Activated CD4-positive, alpha-beta T cell treated with anti-CD3 and anti-CD28 coated beads for 1 hour (primary cell): ENCODE data around the gene AMPD2.

Experiments used
- DNase-seq: peaks from one replicate; pipeline ENCODE4 v3.0.0-alpha.2; 2020

Gene AMPD2

DNA sequence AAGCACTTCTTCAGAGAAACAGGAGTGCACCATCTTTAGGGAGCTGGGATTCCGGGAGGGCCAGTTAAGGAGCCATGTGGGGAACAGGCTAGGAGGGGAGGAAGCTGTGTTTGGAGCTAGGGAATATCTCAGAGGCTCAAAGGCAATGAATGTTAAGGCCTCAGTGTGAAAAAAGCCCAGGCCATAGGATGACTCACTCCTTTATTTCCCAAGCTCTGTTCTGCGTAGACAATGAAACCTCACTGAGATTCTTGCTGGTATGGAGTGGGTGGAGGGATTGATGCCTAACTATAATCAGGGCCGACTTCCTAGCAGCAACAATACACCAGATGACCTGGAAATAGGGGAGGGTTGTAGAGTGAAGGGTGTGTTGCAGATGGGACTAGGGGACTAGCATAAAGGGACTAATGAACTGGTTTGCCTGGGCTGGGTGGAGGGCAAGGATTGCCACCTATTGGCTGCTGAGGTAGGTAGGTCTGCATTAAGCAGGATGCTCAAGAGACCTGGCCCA lies 2.3 kb upstream of the AMPD2 start:
- DNase-seq: no peak

DNA sequence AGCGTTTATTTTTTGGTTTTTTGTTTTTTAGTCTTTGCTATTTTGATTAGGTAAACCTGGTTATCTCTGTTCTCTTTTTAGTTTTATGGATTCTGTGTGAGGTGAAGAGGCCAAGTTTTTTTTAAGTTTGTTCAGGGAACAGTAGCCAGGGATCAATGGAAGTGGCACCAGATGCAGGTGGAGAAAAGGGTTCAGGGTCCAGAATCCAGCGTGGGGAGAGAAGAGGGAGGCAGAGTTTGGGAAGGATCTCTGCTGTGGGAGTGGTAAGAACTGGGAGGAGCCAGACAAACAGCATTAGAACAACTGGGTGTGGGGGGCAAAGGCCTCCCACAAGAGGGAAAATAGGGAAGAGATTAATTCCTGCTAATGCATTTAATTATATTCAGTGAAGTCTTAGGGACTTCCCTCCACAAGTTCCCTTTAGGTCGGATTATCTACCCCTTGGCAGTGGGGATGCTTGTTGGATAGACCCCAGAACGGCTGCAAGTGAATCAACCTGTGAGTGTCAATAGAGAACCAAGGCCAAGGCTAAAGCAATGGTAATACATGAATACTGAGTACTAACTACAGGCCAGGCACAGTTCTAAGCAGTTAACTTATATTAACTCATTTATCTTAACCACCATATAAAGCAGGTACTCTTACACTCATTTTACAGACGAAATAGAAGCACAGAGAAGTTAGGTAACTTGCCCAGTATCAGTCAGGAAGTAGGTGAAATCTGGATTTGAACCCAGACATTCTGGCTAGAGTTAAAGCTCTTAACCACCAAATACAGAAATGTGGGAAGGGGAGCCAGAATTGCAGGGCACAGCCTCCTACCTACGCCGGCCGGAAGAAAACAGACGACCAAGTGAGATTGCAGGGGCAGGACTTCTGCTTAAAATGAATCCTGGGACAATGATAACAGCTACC lies 719 bp upstream of the AMPD2 start:
- DNase-seq: no peak

DNA sequence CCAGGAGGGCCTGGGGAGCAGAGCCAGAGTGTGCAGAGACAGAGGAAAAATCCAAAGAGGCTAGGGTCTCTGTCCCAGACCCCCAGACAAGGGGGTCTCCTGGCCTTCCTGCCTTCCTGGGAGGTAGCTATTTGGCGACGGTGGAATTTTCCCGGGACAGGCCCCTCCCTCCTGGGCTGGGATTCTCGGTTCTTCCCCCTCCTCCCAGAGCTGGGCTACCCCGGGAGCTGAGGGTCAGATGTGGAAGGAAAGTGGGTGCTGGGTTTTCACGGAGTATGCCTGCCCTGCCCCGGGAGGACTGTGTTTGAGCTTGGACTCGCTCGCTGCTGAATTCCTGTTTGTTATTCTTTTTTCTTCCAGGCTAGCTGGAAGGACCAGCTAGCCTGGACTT lies 759 bp downstream of the AMPD2 start:
- DNase-seq: no peak

DNA sequence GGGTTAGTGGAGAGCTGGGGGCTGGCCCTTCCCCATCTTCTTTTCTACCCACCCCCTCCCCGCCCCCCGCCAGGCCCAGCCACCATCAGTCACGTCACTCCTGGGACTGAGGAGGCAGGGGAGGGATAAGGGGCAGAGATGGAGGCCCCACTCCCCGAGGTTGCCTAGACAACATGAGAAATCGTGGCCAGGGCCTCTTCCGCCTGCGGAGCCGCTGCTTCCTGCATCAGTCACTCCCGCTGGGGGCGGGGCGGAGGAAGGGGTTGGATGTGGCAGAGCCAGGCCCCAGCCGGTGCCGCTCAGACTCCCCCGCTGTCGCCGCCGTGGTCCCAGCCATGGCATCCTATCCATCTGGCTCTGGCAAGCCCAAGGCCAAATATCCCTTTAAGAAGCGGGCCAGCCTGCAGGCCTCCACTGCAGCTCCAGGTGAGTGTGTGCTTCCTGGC lies 1.2 kb downstream of the AMPD2 start:
- DNase-seq: peak; percentile 91

GRCh38 chr1:109621379-109622136 lies 1.9 kb downstream of the AMPD2 start:
- no peak for DNase-seq

DNA sequence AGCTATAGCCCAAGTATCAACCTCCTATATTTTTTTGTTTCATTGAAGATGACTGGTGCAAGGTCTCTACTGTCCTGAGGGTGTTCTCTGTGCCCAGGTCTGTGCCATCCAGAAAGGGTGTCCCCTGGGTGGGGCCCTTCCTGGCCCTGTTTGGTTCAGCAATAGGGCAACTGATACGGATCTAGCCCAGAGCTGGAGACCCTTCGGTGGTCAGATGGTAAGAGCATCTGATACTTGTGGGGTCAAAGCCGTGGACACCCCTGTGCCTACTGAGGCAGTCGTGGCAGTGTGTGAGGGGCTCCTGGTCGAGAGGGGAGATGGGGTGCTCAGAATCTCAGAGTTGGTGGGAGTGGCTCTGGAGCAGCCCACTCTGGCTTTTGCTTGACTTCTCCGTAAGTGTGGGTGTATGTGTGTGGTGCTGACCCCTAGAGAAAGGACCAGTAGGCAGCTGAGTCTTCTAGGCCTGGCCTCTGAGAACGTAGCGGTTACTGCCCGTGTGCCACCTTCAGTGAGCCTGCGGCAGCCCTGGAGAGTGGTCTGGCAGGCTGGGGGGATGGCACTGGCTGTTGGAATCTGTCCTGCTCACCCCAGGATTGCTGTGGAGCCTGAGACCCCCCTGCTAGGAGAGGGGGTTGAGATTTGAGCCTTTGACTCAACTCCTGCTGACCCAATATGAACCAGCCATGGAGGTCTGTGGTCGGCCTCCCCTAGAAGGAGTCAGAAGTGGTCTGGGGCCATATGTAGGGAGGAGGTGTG lies 2.7 kb downstream of the AMPD2 start:
- DNase-seq: no peak

GRCh38 chr1:109622895-109623294 lies 3.3 kb downstream of the AMPD2 start:
- no peak for DNase-seq

DNA sequence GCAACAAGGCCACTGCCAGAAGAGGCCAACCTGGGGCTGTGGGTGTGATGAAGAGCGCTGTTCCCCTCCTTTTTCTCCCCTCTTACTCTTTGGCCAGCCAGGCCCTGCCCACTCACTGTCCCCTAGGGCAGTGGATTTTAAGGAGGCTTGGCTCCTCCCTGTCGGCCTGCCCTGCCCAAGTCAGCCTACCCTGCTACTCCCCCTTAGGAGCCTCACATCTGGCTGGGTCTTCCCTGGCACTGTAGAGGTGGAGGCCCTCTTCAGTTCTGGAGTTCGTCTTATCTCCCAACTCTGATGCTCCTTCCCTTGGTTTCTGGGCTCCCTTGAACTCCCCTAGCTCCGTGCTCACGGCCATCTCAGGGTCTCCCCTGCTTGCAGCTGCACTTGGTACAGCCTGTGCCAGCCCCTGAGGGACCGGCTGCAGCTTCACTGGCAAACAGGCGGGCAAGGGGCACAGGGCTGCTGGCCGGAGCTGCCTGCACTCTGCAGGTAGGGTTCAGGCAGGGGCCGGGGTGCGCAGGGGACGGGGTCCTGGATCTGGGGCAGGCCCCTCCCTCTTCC lies 4.0 kb downstream of the AMPD2 start:
- no peak for DNase-seq

DNA sequence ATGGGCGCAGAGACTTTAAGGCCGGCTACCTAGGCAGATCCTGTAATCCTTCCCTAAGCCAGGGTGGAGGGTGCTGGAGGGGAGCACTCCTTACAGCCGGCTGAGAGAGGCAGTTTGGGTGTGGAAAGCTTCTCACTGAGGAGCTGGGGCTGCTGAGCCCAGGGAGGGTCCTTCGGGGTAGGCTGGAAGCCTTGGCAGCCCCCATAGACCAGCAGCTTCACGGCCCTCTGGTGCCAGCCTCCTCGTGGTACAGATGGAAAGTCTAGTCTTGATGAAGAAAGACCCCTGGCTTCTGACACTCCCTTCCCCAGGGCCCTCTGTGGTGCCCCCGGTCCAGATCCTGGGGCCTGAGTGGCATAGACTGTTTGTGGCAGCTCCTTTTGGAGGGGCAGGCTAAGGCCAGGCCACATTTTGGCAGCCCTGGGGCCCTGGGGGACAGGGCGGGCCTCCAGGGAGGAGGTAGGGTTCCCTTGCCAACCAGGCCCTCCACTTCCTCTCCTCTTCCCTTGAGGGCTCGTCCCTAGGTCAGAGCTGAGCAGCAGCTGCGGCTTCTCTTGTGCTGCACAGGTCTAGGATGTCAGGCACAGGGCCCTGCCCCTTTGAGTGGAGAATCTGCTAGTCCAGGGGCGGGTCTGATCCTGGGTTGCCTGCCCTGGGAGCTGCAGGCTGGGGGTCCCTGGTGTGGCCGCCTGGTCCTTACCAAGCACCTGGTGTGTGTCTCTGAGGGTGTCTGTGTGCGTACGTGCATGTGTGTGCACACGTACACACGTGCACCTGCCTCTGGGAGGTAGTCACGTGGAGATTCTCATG lies 4.8 kb downstream of the AMPD2 start:
- DNase-seq: no peak

- DNase-seq: no peak
Measured at GRCh38 chr1:109625176-109625575, 5.5 kb downstream of the AMPD2 start.

DNA sequence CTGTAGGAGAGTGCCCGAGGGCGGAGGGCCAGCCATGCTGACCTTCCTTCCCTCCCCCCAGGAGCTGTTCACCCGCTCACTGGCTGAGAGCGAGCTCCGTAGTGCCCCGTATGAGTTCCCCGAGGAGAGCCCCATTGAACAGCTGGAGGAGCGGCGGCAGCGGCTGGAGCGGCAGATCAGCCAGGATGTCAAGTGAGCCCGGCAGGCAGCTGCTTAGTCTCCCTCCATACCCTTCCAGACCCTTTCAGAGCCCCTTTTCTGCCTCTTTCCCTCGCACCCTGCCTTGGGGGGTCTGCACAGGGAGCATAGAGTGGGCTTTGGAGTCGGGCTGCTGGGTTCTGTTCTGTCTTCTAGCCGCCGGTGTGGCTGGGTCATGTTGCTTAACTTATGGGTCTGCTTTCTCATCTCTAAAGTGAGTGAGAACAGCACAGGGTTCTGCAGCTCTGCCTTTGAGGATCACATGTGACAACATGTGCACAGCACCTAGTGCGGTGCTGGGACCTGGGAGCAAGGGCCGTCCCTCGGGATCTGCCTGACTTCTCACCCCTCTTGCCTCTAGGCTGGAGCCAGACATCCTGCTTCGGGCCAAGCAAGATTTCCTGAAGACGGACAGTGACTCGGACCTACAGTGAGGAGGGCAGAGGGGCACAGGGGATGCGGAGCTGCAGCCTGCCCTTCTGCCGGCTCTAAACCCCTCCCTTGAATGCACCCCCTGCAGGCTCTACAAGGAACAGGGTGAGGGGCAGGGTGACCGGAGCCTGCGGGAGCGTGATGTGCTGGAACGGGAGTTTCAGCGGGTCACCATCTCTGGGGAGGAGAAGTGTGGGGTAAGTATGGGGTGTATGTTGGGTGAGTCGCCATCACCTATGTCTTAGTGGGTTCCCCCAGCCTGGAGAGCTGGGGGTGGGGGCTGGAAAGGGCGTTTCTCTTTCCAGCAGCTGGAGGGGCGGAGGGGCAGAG lies 6.2 kb downstream of the AMPD2 start:
- no peak for DNase-seq

GRCh38 chr1:109626682-109627408 lies 7.2 kb downstream of the AMPD2 start:
- DNase-seq: no peak

- DNase-seq: no peak
Measured at GRCh38 chr1:109627692-109628399, 8.2 kb downstream of the AMPD2 start.

DNA sequence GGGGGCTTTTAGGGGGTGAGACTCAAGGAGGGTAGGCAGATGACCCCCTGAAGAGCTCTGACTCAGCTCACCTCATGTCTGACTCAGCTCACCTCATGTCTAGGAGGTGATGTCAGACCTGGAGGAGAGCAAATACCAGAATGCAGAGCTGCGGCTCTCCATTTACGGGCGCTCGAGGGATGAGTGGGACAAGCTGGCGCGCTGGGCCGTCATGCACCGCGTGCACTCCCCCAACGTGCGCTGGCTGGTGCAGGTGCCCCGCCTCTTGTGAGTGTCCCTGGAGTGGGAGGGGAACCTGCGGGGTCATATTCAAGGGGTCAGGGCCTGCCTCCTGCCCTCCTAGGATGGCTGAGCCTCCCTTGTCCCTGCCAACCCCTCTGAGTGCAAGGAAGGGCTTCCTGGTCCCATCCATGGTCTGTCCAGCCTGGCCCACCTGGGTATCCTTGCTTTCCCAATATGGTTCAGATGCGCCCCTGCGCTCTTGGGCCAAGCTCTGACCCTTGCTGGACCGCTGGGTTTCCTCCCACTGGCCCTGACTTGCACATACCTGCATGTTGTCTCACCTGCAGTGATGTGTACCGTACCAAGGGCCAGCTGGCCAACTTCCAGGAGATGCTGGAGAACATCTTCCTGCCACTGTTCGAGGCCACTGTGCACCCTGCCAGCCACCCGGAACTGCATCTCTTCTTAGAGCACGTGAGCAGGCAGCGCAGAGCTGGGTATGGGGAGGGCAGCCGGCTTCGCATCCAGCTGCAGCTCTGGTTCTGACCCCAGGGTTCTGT lies 9.1 kb downstream of the AMPD2 start:
- no peak for DNase-seq

DNA sequence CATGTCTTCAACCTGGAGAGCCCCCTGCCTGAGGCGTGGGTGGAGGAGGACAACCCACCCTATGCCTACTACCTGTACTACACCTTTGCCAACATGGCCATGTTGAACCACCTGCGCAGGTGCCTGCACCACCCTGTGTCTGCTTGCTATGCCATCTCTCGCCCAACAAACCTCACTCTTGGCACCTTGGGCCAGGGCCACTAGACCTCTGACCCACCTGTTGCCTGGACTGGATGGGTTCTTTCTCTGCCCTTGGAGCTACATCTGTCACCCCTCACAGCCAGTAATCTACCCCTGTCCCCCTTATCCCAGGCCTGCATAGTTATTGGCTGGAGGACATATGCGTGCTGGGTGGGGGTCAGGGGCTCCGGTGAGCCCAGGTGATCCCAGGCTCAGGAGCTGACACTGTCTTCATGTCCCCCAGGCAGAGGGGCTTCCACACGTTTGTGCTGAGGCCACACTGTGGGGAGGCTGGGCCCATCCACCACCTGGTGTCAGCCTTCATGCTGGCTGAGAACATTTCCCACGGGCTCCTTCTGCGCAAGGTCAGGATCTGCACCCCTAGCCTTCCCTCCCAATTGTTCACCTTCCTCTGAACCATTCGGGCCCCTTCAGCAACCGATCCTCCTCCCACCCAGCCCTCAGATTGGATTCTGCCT lies 9.9 kb downstream of the AMPD2 start:
- no peak for DNase-seq

GRCh38 chr1:109630081-109630897 lies 10.7 kb downstream of the AMPD2 start:
- no peak for DNase-seq
